ENCODE results near the gene CITED1. TPM values are rescaled to one million over a fixed set of nuclear protein-coding genes. Genes with fewer than 3 reads are reported as not detected.
A peak's percentile ranks its signal among the peaks of the same experiment; 100 is the strongest.

Gene CITED1
- total and polyA plus RNA-seq, 2 of the 13 experiments (the other 11 are each of a cell fraction or from before 2014, with no cell fraction given) = 0.09 TPM; not detected in 1

- no peak for FAIRE-seq
- Histone ChIP-seq H3K4me1 (ENCODE audit: insufficient read depth, low read length) (peaks cover 6% of the 10 kb centered on the region; the same call in 1 of the 2 replicates), H3K27me3 (ENCODE audit: control insufficient read depth in 1 of 2, insufficient read depth in 2 of 2, low read length in 2 of 2) (peaks cover 0 to 26% of the 10 kb centered on the region in 2 experiments; a peak in 3 of 5 replicates), H3K27ac (ENCODE audit: extremely low read length, insufficient read depth, low read length) (no peak overlapping the region), H3K79me2 (ENCODE audit: insufficient read depth, low read length) (no peaks in the 10 kb centered on the region), H3K9ac (ENCODE audit: insufficient read depth, low read depth, low read length) (no peak overlapping the region), H3K4me2 (ENCODE audit: low read depth, low read length) (no peak overlapping the region), H3K36me3 (replicated peaks in 1 of 2; ENCODE audit: control insufficient read depth in 1 of 2, insufficient read depth in 2 of 2, low read length in 2 of 2) (no peaks in the 10 kb centered on the region), H2AFZ (ENCODE audit: low read length) (no peak overlapping the region), H3K4me3 (replicated peaks in 1 of 3; ENCODE audit: insufficient read depth in 1 of 3, low read depth in 2 of 3, low read length in 3 of 3) (no peak overlapping the region), H4K20me1 (ENCODE audit: insufficient read depth, low read length) (no peaks in the 10 kb centered on the region), H3K9me3 (ENCODE audit: low read length) (no peaks in the 10 kb centered on the region)
- CTCF ChIA-PET (ENCODE audit: low intra/inter-chr PET ratio, low total read pairs) = no interaction called here
- TF ChIP-seq NCOA1 (CRISPR knock-in tag; IDR thresholded peaks at IDR 0.05) = no peak
- no peak for TF ChIP-seq MAZ (IDR thresholded peaks at IDR 0.05; ENCODE audit: borderline replicate concordance, low read depth, low read length)
- TF ChIP-seq MAZ (CRISPR knock-in tag; IDR thresholded peaks at IDR 0.05; ENCODE audit: low read depth) = no peak
- no peak for TF ChIP-seq ARNTL (CRISPR knock-in tag; IDR thresholded peaks at IDR 0.05)
- TF ChIP-seq ZIK1 (CRISPR knock-in tag; IDR thresholded peaks at IDR 0.05; ENCODE audit: borderline replicate concordance, low read depth) = no peak
- DNase-seq (ENCODE audit: low spot score) = no peak
- intact Hi-C loops (cut with micrococcal nuclease; ENCODE audit: unreplicated experiment) (no loop called here), in situ Hi-C loops (cut with HindIII; ENCODE audit: extremely low pct_ligation_motif_present, low pct_unique_long_range_greater_than_20kb) (loop anchor here (10.0 to 25.0 kb wide), 2 partner anchors 245 to 412 kb away; partner anchors contain the start of gene PHKA1)
- 17% methylated on average over 4 of the region's 4 CpGs for WGBS (ENCODE audit: low lambda C conversion rate)
- ATAC-seq = no peak
- POLR2A ChIA-PET = no interaction called here
- no TSS peak for BruUV-seq (replicated peaks)
Observed at GRCh38 chrX:72299891-72300630, 5.7 kb downstream of the CITED1 start.

GRCh38 chrX:72297953-72298730, 7.6 kb downstream of the CITED1 start:
- Histone ChIP-seq H3K9me3 (ENCODE audit: low read length) (no peaks in the 10 kb centered on the region), H3K79me2 (ENCODE audit: insufficient read depth, low read length) (no peaks in the 10 kb centered on the region), H3K9ac (ENCODE audit: insufficient read depth, low read depth, low read length) (no peak overlapping the region), H4K20me1 (ENCODE audit: insufficient read depth, low read length) (no peaks in the 10 kb centered on the region), H3K27me3 (ENCODE audit: control insufficient read depth in 1 of 2, insufficient read depth in 2 of 2, low read length in 2 of 2) (peaks cover 0 to 11% of the 10 kb centered on the region in 2 experiments; a peak in 3 of 5 replicates), H3K4me1 (ENCODE audit: insufficient read depth, low read length) (no peaks in the 10 kb centered on the region), H2AFZ (ENCODE audit: low read length) (no peak overlapping the region), H3K4me2 (ENCODE audit: low read depth, low read length) (no peak overlapping the region), H3K36me3 (replicated peaks in 1 of 2; ENCODE audit: control insufficient read depth in 1 of 2, insufficient read depth in 2 of 2, low read length in 2 of 2) (no peaks in the 10 kb centered on the region), H3K27ac (ENCODE audit: extremely low read length, insufficient read depth, low read length) (no peak overlapping the region), H3K4me3 (replicated peaks in 1 of 3; ENCODE audit: insufficient read depth in 1 of 3, low read depth in 2 of 3, low read length in 3 of 3) (no peak overlapping the region)
- DNase-seq (ENCODE audit: low spot score) (peak; percentile 16), FAIRE-seq (peak; percentile 80), ATAC-seq (peak; percentile 95)
- ChIA-PET CTCF (ENCODE audit: low intra/inter-chr PET ratio, low total read pairs) (interaction anchor here (1.6 kb wide), 1 partner anchor 243 kb away, joined by 6 read pairs; no protein-coding TSS in a partner anchor), POLR2A (no interaction called here)
- BruUV-seq (replicated peaks) = no TSS peak
- no peak for TF ChIP-seq ZNF746 (CRISPR knock-in tag; IDR thresholded peaks at IDR 0.05)
- TF ChIP-seq STAG1 (CRISPR knock-in tag; IDR thresholded peaks at IDR 0.05) = peak; percentile 78
- peak; percentile 85 for TF ChIP-seq BCL6 (CRISPR knock-in tag; IDR thresholded peaks at IDR 0.05)
- TF ChIP-seq TEAD3 (CRISPR knock-in tag; optimal IDR thresholded peaks at IDR 0.05; ENCODE audit: borderline replicate concordance) = peak; percentile 42
- 0 out of 2 replicates have a peak, but pooled peaks have one; percentile 5 for TF ChIP-seq SMC3 (IDR thresholded peaks at IDR 0.05; ENCODE audit: low read length)
- TF ChIP-seq CTCF (CRISPR knock-in tag; IDR thresholded peaks at IDR 0.05) = peak; percentile 75
- intact Hi-C loops (cut with micrococcal nuclease; ENCODE audit: unreplicated experiment) (loop anchor here (1.0 kb wide), 1 partner anchor 242 kb away; no protein-coding TSS in a partner anchor), in situ Hi-C loops (cut with HindIII; ENCODE audit: extremely low pct_ligation_motif_present, low pct_unique_long_range_greater_than_20kb) (loop anchor here (25.0 kb wide), 1 partner anchor 414 kb away; the partner anchor contains the start of gene PHKA1)
- WGBS (ENCODE audit: low lambda C conversion rate) = 0% methylated on average over 2 of the region's 4 CpGs
